GF-D8 (cell line): ENCODE results near the gene MSGN1.
"Not testable (repeated sequence)": the region's sequence is repeated elsewhere in the genome, so short reads cannot be mapped to it uniquely, and the experiment has no call there.

Source experiments
- DNase-seq: peaks from one replicate; lab custom pipeline; 2025; lab: John Stamatoyannopoulos, UW

The MSGN1 gene

GRCh38 chr2:17805717-17806363, 10.4 kb upstream of the MSGN1 start:
- DNase-seq = no peak

- DNase-seq = no peak
Observed at GRCh38 chr2:17813010-17813741, 3.1 kb upstream of the MSGN1 start.

- DNase-seq = no peak
Observed at GRCh38 chr2:17813742-17814473, 2.4 kb upstream of the MSGN1 start.

- no peak for DNase-seq
Observed at GRCh38 chr2:17814601-17815000, 1.7 kb upstream of the MSGN1 start.

- no peak for DNase-seq
Observed at GRCh38 chr2:17815468-17816184, 634 bp upstream of the MSGN1 start.

GRCh38 chr2:17818235-17818815, 2.1 kb downstream of the MSGN1 start:
- no peak for DNase-seq

GRCh38 chr2:17821080-17821479, 4.8 kb downstream of the MSGN1 start:
- DNase-seq = no peak

GRCh38 chr2:17821535-17822444, 5.5 kb downstream of the MSGN1 start:
- no peak for DNase-seq

- DNase-seq = no peak
Observed at GRCh38 chr2:17822445-17823117, 6.3 kb downstream of the MSGN1 start.

- not testable (repeated sequence) for DNase-seq
Observed at GRCh38 chr2:17823646-17824045, 7.4 kb downstream of the MSGN1 start.

- no peak for DNase-seq
Observed at GRCh38 chr2:17827316-17827715, 11.1 kb downstream of the MSGN1 start.

- DNase-seq = no peak
Observed at GRCh38 chr2:17827785-17828184, 11.5 kb downstream of the MSGN1 start.

GRCh38 chr2:17830053-17831034, 14.1 kb downstream of the MSGN1 start:
- DNase-seq = no peak

GRCh38 chr2:17835516-17835915, 19.3 kb downstream of the MSGN1 start:
- DNase-seq = no peak

GRCh38 chr2:17839959-17840358, 23.7 kb downstream of the MSGN1 start:
- no peak for DNase-seq

- DNase-seq = no peak
Observed at GRCh38 chr2:17843457-17843856, 27.2 kb downstream of the MSGN1 start.

GRCh38 chr2:17845806-17846205, 29.5 kb downstream of the MSGN1 start:
- no peak for DNase-seq

GRCh38 chr2:17846676-17847075, 30.4 kb downstream of the MSGN1 start:
- DNase-seq = no peak

- no peak for DNase-seq
Observed at GRCh38 chr2:17847236-17847635, 31.0 kb downstream of the MSGN1 start.
